ENCODE results near the gene RDH12.
"Not testable (repeated sequence)": the region's sequence is repeated elsewhere in the genome, so short reads cannot be mapped to it uniquely, and the experiment has no call there.

Gene RDH12

GRCh38 chr14:67701492-67701891, at the start of gene RDH12:
RDH12 (plus strand) TSS chr14:67701886; CDS start chr14:67722643, 20,757 bp downstream.
- TF ChIP-seq TEAD4 (IDR thresholded peaks at IDR 0.05); CREB1 (IDR thresholded peaks at IDR 0.05; ENCODE audit: low read depth); MAX (IDR thresholded peaks at IDR 0.05): not testable (repeated sequence)

GRCh38 chr14:67652189-67652588, 49.5 kb upstream of the RDH12 start:
- no peak for TF ChIP-seq TAF1 (IDR thresholded peaks at IDR 0.05; ENCODE audit: low read depth)
- no peak for TF ChIP-seq CREB1 (IDR thresholded peaks at IDR 0.05; ENCODE audit: low read depth)
- no peak for TF ChIP-seq TCF12 (IDR thresholded peaks at IDR 0.05; ENCODE audit: low read depth)

- TF ChIP-seq EP300 (IDR thresholded peaks at IDR 0.05; ENCODE audit: borderline replicate concordance) (no peak), ZBTB7A (IDR thresholded peaks at IDR 0.05; ENCODE audit: low read depth) (no peak), USF1 (IDR thresholded peaks at IDR 0.05) (no peak), TEAD4 (IDR thresholded peaks at IDR 0.05) (no peak), TCF12 (IDR thresholded peaks at IDR 0.05; ENCODE audit: low read depth) (no peak), TAF1 (IDR thresholded peaks at IDR 0.05; ENCODE audit: low read depth) (no peak), NFIC (IDR thresholded peaks at IDR 0.05) (no peak), YY1 (IDR thresholded peaks at IDR 0.05; ENCODE audit: low read depth) (no peak), EGR1 (IDR thresholded peaks at IDR 0.05) (no peak), REST (IDR thresholded peaks at IDR 0.05; ENCODE audit: low read depth) (no peak), CREB1 (IDR thresholded peaks at IDR 0.05; ENCODE audit: low read depth) (no peak), FOXM1 (IDR thresholded peaks at IDR 0.05; ENCODE audit: borderline replicate concordance, low read depth) (no peak), CEBPB (IDR thresholded peaks at IDR 0.05) (no peak), MAX (IDR thresholded peaks at IDR 0.05) (no peak), RAD21 (IDR thresholded peaks at IDR 0.05; ENCODE audit: low read depth) (no peak)
Observed at GRCh38 chr14:67653651-67654280, 47.9 kb upstream of the RDH12 start.

- TF ChIP-seq REST (IDR thresholded peaks at IDR 0.05; ENCODE audit: low read depth) (no peak), NFIC (IDR thresholded peaks at IDR 0.05) (no peak), EP300 (IDR thresholded peaks at IDR 0.05; ENCODE audit: borderline replicate concordance) (no peak)
Observed at GRCh38 chr14:67663633-67664032, 38.1 kb upstream of the RDH12 start.

- TF ChIP-seq EGR1 (IDR thresholded peaks at IDR 0.05) (no peak), EP300 (IDR thresholded peaks at IDR 0.05; ENCODE audit: borderline replicate concordance) (no peak), MAX (IDR thresholded peaks at IDR 0.05) (no peak), CREB1 (IDR thresholded peaks at IDR 0.05; ENCODE audit: low read depth) (no peak), FOXM1 (IDR thresholded peaks at IDR 0.05; ENCODE audit: borderline replicate concordance, low read depth) (no peak), NFIC (IDR thresholded peaks at IDR 0.05) (no peak), ZBTB7A (IDR thresholded peaks at IDR 0.05; ENCODE audit: low read depth) (no peak), TEAD4 (IDR thresholded peaks at IDR 0.05) (no peak), CEBPB (IDR thresholded peaks at IDR 0.05) (no peak), RAD21 (IDR thresholded peaks at IDR 0.05; ENCODE audit: low read depth) (no peak), TAF1 (IDR thresholded peaks at IDR 0.05; ENCODE audit: low read depth) (no peak), USF1 (IDR thresholded peaks at IDR 0.05) (no peak), REST (IDR thresholded peaks at IDR 0.05; ENCODE audit: low read depth) (no peak), TCF12 (IDR thresholded peaks at IDR 0.05; ENCODE audit: low read depth) (no peak), YY1 (IDR thresholded peaks at IDR 0.05; ENCODE audit: low read depth) (no peak)
Observed at GRCh38 chr14:67665868-67666267, 35.8 kb upstream of the RDH12 start.

All from Ishikawa (cell line).